Upper lobe of right lung (tissue), 1 donor: ENCODE data around the gene ZNF655. TPM values are rescaled to one million over a fixed set of nuclear protein-coding genes. Genes with fewer than 3 reads are reported as not detected.

Experiments used
- ATAC-seq: fragments of 200-7000 bp; cut with Tn5 transposase; one replicate; pipeline ENCODE4 v1.9.1; 2020; ENCODE audit warnings: mild to moderate bottlenecking, moderate library complexity
- DNase-seq: peaks from one replicate; pipeline ENCODE4 v3.0.0-alpha.2; 2020
- H3K27ac ChIP-seq: fragments of 200-600 bp; one replicate; pipeline ENCODE4 v1.8.0; 2022
- H3K27me3 ChIP-seq: fragments of 200-600 bp; one replicate; pipeline ENCODE4 v1.8.0; 2022; ENCODE audit warnings: mild to moderate bottlenecking
- H3K36me3 ChIP-seq: fragments of 200-600 bp; one replicate; pipeline ENCODE4 v1.8.0; 2022
- H3K4me1 ChIP-seq: fragments of 200-600 bp; one replicate; pipeline ENCODE4 v1.8.0; 2022
- H3K4me3 ChIP-seq: fragments of 200-600 bp; one replicate; pipeline ENCODE4 v1.8.0; 2022; ENCODE audit warnings: mild to moderate bottlenecking
- H3K9me3 ChIP-seq: fragments of 200-600 bp; one replicate; pipeline ENCODE4 v1.8.0; 2022
- intact Hi-C: fragments of 100-400 bp; cut with DNase I; formaldehyde crosslinking; loops from one replicate; pipeline ENCODE4 v1.11.0; 2022
- total RNA-seq: library from RNA; stranded (reverse); fragmentation: NEBNext Ultra II Directional; extraction: Animal tissue kit (Norgen Biotek cat#: 25700); gene quantifications from one replicate; pipeline ENCODE4 v1.2.1, GENCODE V29; 2021
- TF ChIP-seq, protein P1 (sequence below): fragments of 200-600 bp; IDR thresholded peaks from one replicate; pipeline ENCODE4 v1.8.0; 2022; ENCODE audit warnings: antibody characterized with exemption
- donor health status: DM: no; HTN: yes; CAD: no; lungs with severe emphysema.

Gene ZNF655
- total RNA-seq, 1 donor from 2014 or later = 63.1 TPM

DNA sequence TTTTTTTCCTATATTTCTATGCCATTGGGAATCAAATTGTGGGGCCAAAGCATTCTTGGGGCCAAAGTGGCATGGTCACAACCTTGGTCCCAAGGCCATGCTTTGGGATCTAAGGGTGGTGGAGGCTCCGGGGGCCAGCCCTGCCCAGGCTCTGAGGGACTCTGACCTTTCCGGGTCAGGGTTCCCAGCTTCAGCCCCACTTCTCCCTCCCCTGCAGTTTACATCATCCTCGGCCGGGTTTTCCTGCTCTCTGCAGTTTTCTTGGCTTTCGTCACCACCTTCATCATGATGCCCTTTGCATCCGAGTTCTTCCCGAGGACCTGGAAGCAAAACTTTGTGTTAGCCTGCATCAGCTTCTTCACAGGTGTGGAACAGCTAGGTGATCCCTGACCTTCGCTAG is 48.1 kb downstream of the ZNF655 start:
- no peak for ATAC-seq
- intact Hi-C loops = no loop called here
- no peak for DNase-seq
- Histone ChIP-seq H3K4me3 (no peak overlapping the region), H3K27me3 (no peaks in the 10 kb centered on the region), H3K9me3 (no peaks in the 10 kb centered on the region), H3K36me3 (no peaks in the 10 kb centered on the region), H3K27ac (no peak overlapping the region), H3K4me1 (no peaks in the 10 kb centered on the region)
- TF ChIP-seq, protein P1, sequence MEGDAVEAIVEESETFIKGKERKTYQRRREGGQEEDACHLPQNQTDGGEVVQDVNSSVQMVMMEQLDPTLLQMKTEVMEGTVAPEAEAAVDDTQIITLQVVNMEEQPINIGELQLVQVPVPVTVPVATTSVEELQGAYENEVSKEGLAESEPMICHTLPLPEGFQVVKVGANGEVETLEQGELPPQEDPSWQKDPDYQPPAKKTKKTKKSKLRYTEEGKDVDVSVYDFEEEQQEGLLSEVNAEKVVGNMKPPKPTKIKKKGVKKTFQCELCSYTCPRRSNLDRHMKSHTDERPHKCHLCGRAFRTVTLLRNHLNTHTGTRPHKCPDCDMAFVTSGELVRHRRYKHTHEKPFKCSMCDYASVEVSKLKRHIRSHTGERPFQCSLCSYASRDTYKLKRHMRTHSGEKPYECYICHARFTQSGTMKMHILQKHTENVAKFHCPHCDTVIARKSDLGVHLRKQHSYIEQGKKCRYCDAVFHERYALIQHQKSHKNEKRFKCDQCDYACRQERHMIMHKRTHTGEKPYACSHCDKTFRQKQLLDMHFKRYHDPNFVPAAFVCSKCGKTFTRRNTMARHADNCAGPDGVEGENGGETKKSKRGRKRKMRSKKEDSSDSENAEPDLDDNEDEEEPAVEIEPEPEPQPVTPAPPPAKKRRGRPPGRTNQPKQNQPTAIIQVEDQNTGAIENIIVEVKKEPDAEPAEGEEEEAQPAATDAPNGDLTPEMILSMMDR = no peak

DNA sequence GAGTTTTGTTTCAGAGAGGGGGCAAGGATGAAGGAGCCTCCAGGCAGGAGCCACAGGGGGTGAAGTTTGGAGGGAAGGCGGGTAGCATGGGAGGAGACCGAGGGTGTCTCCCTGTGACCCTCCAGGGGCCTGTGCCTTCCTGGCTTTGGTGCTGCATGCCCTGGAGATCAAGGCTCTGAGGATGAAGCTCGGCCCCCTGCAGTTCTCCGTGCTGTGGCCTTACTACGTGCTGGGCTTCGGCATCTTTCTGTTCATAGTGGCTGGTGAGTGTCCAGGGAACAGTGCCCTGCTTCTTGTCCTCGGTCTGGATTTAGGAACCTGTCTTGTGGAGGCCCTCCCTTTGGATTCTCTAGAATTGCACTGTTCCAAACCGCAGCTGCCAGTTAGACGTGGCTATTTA is 49.1 kb downstream of the ZNF655 start:
- H3K36me3 ChIP-seq = no peaks in the 10 kb centered on the region
- no peak overlapping the region for H3K4me3 ChIP-seq
- intact Hi-C loops = no loop called here
- DNase-seq (no peak), ATAC-seq (no peak)
- no peaks in the 10 kb centered on the region for H3K9me3 ChIP-seq
- H3K4me1 ChIP-seq = no peaks in the 10 kb centered on the region
- no peaks in the 10 kb centered on the region for H3K27me3 ChIP-seq
- no peak overlapping the region for H3K27ac ChIP-seq
- TF ChIP-seq, protein P1 = no peak

DNA sequence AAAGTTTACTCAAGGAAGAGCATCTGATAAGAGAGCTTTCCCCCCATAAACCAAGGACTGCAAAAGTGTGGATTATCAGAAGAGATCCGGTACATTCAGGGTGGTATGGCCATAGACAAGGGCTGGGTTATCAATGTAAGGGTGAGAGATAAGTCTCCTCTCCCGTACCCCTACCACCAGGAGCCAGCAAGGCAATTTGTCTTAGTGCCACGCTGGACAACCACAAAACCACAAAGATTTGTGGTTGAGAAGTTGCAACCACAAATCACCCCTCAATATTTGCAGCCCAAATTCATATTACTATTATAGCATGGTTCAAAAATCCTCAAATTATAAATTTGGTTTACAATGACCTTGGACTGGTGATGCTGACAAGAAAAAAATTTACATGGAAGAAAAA is 56.1 kb downstream of the ZNF655 start:
- no peak overlapping the region for H3K4me3 ChIP-seq
- TF ChIP-seq, protein P1 = no peak
- H3K27ac ChIP-seq = no peak overlapping the region
- peaks cover 12% of the 10 kb centered on the region for H3K4me1 ChIP-seq
- H3K9me3 ChIP-seq = no peaks in the 10 kb centered on the region
- intact Hi-C loops = no loop called here
- ATAC-seq (no peak), DNase-seq (no peak)
- H3K27me3 ChIP-seq = no peaks in the 10 kb centered on the region
- peaks cover 11% of the 10 kb centered on the region for H3K36me3 ChIP-seq

DNA sequence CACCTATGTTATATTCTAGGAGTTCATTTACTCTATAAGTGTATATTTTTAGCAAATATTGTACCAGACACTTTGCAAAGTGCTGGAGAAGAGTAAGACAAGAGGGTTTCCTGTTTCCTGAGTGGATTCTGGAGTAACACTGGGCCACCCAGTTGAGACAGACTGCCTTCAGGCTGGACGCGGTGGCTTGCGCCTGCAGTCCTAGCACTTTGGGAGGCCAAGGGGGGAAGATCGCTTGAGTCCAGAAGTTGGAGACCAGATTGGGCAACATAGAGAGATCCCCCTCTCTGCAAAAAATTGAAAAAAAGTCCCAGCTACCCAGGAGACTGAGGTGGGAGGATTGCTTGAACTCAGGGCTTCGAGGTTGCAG is 57.5 kb downstream of the ZNF655 start:
- Histone ChIP-seq H3K9me3 (no peaks in the 10 kb centered on the region), H3K4me1 (peaks cover 12% of the 10 kb centered on the region), H3K4me3 (peak overlapping the region; percentile 86), H3K36me3 (peaks cover 26% of the 10 kb centered on the region), H3K27ac (peak overlapping the region; percentile 87), H3K27me3 (no peaks in the 10 kb centered on the region)
- TF ChIP-seq, protein P1 = no peak
- ATAC-seq = no peak
- intact Hi-C loops = no loop called here
- DNase-seq = no peak

DNA sequence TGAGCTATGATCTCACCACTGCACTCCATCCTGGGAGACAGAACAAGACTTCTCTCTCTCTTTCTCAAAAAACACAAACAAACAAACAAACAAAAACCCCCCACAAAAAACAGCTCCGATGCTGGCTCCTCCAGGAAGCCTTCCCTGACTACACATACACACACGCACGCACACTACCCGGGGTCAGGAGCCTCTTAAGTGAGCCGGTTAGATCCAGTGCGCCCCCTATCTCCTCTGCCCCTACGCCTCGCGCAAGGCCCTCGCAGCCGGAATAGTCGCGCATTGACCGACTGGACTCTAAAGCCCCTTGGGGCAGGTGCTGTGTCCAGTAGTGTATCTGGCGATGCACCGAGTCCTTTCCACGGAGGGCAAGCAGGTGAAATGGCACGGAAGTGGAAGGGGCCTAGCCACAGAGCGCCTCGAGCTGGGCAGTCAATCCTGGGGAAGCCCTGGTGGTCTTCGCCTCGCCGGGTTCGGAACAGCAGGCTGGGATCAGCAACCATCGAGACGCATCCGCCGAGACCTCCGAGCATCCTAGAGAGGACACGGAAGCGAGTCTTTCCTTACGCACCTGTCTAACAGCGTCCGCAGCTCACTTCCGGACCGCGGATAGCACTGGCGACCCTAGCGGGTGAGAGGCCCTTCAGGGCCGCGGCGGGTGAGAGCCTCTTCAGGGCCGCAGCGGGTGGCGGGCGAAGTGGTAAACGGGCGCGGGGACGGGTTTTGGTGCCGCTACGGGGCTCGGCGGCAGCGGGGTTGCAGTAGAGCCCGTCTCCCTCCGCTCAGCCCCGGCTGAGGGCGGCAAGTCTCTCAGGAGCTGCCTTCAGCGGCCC is 58.1 kb downstream of the ZNF655 start, which contains the start of gene ZSCAN25:
Gene ZSCAN25, plus strand, starts transcription at position 588 of the 833 bp plus-strand sequence. CDS start 2,661 bp downstream, outside the sequence.
- peak within 1 kb of the TSS; percentile 86 for H3K4me3 ChIP-seq
- DNase-seq (peak; percentile 94), ATAC-seq (peak; percentile 99)
- H3K9me3 ChIP-seq = no peaks in the 10 kb centered on the region
- H3K27me3 ChIP-seq = no peaks in the 10 kb centered on the region
- TF ChIP-seq, protein P1 = peak; percentile 41
- peaks cover 32% of the 10 kb centered on the region for H3K36me3 ChIP-seq
- peak within 1 kb of the TSS; percentile 87 for H3K27ac ChIP-seq
- intact Hi-C loops = no loop called here
- peaks cover 12% of the 10 kb centered on the region for H3K4me1 ChIP-seq
